Activated T-helper 1 cell treated with Interleukin-2 at 50 U/mL for 16 hours (primary cell): ENCODE results near the gene CTPS1.

ENCODE experiments used
- DNase-seq: peaks from one replicate; pipeline ENCODE4 v3.0.0-alpha.2; 2020; ENCODE audit warnings: low read depth

Gene CTPS1, protein sequence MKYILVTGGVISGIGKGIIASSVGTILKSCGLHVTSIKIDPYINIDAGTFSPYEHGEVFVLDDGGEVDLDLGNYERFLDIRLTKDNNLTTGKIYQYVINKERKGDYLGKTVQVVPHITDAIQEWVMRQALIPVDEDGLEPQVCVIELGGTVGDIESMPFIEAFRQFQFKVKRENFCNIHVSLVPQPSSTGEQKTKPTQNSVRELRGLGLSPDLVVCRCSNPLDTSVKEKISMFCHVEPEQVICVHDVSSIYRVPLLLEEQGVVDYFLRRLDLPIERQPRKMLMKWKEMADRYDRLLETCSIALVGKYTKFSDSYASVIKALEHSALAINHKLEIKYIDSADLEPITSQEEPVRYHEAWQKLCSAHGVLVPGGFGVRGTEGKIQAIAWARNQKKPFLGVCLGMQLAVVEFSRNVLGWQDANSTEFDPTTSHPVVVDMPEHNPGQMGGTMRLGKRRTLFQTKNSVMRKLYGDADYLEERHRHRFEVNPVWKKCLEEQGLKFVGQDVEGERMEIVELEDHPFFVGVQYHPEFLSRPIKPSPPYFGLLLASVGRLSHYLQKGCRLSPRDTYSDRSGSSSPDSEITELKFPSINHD

DNA sequence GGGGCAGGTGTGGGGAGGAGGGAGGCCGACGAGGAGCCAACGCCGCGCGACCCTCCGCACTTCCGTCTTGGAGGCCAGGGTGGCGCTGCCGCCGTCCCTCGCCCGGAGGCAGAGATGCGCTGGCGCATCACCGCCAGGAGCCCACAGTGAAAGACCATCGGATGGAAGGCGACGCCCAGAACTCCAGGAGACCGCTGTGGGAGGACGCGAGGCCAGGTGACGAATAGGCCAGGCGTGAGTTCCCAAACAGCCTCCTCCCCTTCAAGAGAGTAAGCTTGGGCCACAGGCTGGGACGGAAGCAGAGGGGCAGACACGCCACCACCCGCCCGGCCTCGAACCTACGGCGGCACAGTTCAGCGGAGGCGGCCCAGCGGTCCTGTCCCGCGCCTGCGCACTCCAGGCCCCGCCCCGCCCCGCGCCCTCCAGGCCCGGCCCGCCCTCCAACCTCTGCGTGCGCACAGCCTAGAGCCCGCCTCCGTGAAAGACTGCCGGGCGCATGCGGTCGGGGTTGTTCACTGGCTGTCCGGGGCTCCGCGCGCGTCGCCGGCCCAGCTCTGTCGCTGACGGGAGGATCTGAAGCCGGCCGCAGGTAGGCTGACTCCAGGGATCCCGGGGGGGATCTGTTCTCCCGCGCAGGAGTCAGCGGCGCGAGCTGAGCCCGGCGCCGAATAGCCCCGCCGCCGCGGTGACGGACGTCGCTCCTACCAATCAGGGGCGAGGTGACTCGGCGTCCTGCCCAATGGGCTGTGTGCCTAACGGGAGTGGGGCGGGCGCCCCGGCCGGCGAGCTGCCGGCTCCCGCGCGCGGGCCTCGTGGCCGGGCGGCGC lies at the start of gene CTPS1:
TSS of gene CTPS1 (plus strand) at position 456 of the 827 bp plus-strand sequence. CDS start 3,595 bp downstream, outside the sequence.
- peak; percentile 94 for DNase-seq

DNA sequence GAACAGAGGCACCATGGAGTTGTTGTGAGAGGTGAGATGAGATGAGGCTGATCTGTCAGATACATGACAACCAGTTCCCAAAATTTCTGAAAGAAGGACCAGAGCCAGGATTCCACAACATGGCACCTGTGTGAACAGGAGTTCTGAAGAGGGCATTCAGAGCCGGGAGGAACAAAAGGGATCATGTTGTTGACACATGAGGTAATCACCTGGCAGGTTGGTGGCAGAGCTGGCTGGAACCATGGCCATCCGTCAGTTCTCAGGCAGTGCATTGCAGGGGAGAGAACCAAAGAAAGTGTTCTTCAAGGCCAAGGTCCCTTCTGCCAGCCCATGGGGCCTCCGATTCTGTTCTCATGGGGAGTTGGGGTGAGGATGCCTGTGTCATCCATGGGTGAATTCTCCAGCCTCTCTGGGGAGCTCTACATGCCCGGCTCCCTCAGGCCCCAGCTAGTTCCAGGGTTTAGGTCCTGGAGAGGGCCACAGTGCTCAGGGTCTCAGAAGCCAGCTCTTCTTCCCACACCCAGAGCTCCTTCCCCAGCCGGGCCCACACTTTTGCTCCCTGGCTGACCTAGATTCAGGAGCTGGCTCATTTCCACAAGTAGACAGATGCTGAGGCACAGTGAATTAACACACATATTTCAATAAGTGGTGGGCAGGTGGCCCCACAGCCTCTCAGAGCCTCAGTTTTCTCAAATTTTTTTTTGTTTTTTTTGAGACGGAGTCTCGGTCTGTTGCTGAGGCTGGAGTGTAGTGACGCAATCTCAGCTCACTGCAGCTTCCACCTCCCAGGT lies 49.1 kb upstream of the CTPS1 start:
- DNase-seq, result no peak

DNA sequence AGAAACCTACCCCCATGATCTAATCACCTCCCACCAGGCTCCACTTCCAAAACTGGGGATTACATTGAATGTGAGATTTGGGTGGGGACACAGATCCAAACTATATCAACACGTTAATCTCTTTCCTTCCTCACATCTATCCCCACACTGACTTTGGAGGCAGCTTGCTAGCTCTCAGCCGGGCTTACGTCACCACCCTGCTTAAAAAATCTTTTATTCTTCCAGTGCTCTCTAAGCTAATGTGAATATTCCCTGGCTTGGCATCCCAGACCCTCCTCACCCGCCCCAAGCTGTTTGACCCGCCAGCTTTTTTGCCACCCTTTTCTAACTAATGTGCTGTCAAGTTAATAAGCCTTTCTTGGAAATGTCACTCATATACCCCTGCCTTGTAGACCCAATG lies 47.9 kb upstream of the CTPS1 start:
- DNase-seq, result no peak

DNA sequence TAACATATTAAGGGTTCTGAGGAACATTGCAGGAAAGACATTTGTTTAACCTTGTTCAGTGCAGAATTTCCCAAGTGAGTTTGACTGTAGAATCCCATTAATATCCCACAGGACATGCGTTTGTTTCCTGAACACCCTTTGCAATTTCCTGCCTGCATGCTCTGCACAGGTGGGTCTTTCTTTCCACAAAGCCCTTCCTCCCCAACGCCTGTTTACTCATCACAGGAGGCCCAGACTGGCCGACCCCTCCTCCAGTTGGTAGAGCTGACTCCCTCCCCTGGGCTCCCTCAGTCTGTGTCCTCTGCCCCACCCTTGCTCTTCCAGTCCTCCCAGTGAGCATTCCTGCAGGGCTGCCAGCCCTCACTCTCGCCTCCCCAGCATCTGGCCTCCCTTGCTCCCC lies 47.5 kb upstream of the CTPS1 start:
- DNase-seq, result no peak

DNA sequence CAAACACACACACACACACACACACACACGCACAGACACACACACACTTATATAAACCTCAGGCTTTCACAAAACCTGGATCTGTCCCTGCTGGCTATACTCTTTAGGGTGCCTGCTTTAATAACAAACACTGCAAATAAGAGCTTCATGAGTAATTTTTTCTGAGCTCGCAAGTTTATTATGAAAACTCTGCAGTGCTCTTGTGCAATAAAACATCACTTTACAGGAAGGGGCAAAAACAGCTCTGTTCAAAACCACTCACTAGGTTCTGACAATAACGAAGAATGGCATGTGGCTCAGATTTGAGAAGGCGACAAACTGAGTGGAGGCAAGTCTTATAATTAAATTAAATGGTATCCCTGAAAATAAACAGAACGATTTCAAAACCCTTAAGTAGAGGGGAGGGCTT lies 42.6 kb upstream of the CTPS1 start:
- no peak for DNase-seq

DNA sequence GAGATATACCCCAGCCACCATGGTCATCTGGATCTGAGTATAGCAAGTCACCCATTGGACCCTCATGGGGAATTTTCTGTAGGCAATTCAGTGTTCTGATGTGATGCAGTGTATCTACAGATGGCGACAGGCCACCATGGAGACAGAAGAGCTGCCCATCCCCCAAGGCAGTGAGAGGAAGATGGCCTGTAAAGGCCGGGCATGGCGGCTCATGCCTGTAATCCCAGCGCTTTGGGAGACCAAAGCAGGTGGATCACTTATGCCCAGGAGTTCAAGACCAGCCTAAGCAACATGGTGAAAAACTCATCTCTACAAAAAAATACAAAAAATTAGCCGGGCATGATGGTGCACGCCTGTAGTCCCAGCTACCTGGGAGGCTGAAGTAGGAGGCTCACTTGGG lies 41.1 kb upstream of the CTPS1 start:
- no peak for DNase-seq

DNA sequence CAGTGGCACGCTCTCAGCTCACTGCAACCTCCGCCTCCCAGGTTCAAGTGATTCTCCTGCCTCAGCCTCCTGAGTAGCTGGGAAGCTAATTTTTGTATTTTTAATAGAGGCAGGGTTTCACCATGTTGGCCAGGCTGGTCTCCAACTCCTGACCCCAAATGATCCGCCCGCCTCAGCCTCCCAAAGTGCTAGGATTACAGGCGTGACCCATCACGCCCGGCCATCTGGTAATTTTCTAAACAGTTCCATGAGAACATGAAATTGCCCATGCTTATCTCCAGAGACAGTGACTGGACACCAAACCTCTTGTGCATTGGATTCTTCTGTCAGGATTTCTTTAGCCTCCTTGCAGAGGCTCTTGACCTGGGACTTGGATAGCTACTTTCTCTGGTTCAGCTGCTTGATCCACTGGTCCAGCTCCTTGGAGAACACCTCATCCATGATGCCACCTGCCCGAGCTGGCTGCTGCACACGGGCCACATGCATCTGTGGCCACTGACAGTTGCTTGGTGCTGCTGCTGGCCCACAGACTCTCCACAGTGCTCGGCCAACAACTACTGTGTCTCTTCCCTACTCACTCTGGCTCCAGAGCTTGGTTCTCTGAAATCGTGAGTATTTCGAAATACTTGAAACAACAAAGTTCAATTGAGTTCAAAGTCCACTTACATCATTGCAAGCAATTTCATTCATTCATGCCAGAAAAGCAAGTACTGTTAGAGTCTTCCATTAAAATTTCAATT lies 40.0 kb upstream of the CTPS1 start:
- DNase-seq, result no peak

DNA sequence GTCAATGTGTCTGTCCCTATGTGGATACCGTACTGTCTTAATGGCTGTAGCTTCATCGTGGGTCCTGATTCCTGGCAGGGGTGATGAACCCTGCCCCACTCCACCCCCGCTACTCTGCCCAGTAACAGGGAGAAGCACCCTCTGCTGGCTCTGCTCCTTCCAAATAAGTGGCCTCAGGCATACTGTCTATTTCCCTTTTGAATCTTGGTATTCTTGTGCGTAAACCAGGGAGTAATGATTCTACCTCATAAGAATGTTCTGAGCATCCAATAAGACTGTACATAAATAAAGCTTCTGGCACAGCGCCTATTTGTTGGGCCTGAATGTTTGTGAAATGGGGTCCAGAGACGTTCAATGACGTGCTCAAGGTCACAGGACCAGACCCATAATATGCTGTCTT lies 35.2 kb upstream of the CTPS1 start:
- no peak for DNase-seq

DNA sequence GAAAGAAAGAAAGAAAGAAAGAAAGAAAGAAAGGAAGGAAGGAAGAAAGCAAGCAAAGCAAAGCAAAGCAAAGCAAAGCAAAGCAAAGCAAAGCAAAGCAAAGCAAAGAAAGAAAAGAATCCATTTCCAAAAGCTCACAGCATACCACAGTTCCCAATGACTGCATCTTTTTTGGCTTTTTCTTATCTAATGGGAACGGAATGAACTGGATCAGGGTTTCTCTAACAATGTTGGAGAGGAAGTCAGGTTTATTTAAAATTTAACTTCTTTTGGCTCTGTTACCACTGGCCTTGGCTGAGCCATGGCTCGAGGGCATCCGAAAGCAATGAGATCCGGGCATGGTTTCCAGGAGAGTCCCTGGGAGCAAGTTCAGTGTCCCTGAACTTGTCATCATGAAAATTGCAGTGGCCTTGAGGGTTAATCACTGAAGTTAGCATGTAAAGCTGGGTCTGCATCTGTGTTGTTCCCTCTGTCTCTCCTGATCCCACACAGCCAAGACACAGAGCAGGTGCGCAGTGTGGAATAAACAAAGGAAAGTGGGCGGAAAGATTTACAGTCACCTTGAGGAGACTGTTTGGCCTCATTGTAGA lies 34.6 kb upstream of the CTPS1 start:
- no peak for DNase-seq

DNA sequence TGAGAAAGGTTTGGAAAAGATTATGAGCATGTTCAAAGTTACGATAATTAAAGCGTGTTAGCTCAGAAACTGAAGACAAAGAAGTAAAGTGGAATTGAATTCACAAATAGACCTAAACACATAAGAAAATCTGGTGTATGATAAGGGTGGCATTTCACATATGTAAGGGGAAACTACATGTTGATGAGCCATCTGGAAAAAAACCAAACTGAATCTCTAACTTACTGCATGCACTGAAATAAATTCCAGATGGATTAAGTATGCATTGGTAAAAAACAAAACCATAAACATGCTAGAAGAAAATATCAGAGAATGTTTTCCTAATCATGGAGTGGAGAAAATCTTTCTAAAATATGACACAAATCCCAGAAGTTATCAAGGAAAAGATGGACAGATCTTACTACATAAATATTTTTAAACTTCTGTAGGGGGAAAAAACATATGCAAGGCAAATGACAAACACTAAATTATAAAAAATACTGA lies 34.0 kb upstream of the CTPS1 start:
- DNase-seq, result no peak

DNA sequence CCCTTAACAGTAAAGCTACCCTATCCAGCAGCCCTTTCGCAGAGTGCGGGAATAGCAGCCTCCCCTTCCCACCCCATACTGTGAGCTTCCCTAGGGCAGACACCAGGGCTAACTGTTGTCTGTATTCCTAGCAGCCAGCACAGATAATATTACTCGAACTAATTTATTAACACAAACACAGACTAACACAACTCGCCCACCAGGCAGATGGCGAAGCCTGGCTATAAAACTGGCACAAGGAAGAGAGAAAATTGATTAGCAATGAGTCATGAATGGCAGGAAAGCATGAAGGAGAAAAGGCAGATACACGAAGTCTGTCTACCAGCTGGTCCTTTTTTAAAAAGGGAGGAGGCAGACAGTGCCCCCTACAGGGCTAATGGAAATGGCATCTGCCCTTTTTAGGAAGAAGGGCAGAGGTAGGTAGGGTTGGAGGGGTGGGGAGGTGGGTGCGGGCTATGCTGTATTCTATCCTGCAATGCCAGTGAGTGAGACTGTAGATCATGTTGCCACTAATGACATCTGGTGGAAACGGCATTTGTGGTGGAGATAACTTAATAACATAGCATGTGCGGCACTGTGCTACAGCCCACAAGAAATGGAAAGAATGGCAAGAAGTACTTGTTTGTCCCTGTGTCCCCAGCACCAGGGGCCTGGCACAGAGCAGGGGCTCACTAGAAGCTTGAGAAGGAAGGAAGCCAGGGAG lies 30.6 kb upstream of the CTPS1 start:
- peak; percentile 26 for DNase-seq

DNA sequence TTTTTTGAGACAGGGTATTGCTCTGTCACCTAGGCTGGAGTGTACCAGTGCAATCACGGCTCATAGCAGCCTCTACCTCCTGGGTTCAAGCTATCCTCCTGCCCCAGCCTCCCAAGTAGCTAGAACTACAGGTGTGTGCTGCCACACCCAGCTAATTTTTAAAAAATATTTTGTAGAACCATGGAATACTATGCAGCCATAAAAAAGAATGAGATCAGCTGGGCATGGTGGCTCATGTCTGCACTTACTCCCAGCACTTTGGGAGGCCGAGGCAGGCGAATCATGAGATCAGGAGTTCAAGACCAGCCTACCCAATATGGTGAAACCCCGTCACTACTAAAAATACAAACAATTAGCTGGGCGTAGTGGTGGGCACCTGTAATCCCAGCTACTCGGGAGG lies 29.9 kb upstream of the CTPS1 start:
- no peak for DNase-seq

DNA sequence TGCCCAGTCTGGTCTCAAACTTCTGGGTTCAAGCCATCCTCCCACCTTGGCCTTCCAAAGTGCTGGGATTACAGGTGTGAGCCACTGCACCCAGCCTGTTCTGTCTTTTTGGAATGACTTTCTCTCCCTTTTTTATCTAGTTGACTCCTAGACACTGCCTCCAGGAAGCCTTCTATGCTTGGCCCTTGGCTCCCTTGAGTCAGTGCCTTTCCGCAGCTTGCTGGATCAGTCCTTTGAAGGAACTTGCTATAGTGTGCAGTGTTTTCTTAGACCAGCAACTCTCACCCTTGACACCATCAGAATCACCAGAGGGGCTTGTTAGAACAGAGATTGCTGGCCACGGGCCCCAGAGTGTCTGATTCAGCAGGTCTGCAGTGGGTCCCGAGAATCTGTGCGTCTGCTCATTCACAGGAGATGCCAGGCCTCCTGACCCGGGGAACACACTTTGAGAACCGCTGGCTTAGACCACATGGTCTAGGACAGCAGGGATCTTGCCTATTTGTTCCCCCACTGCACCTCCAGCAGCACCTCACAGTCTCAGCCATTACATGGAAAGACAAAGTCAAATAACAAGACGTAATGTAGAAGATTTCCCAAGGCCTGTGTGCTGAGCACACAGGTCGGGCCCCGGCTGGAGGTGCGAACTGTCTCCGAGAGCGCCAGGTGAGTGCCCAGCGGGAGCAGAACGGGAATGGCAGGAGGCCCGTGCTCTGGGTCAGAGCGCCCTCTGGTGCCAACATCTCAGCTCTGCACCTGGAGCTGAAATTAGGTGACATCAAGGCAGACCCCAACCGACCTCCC lies 27.4 kb upstream of the CTPS1 start:
- peak; percentile 50 for DNase-seq

DNA sequence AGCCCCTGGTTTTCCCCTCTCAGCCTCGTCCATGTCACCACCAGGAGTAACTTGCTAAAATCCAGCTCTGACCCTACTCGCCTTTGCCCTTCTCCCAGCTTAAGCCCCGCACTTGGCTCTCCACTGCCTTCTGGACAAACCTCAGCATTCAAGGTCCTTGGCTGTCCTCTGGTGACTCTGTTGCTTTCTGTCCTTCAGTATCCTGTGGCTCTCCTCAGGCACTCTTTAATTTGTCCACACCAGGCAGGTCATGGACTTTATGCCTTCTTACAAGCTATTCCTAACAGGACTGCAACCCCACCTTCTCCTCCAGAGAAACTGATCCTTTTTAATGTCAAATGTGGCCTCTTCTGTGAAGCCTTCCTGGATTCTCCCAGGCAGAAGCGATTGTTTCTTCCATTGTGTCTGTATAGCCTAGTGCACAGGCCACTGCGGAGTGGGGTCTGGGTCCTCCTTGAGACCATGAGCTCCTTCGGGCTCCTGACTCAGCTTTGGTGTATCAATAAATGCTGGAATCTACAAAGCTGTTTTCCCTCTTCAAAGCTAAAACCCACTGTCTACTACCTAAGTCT lies 26.7 kb upstream of the CTPS1 start:
- no peak for DNase-seq

DNA sequence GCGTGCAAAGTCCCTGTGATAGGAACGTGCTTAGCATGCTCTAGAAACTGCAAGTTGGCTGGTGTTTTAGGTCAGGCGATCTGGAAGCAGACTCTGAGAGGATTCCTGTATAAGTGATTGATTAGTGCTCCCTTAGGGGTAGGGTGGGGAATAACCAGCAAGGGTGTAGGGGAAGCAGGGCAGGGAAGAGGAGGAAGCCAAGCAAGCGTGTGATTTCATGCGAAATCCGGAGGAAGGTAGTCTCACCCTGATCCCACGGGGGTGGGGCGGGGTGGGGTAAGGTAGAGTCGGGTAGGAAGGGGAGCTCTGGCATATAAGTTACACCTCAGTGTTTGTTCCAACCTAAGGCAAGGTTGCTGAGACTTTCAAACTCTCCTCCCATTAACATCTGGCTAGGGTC lies 24.9 kb upstream of the CTPS1 start:
- DNase-seq, result no peak

DNA sequence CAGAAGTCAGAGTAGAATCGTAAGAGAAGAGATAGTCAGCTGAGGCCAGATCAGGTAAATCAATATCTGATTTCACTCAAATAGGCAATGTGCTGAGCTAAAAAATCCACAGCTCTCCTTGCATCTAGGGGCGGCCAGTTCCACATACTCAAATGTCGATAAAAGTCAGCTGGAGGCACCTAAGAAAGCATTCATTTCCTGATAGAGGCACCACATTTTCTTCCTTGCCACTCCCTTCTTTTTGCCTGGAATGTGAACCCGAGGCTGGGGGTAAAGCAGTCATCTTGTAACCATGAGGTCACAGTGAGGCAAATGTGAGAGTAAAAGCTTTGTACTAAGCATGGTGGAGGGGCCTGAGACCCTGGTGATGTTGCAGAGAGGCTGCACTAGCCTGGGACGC lies 24.2 kb upstream of the CTPS1 start:
- DNase-seq, result no peak

DNA sequence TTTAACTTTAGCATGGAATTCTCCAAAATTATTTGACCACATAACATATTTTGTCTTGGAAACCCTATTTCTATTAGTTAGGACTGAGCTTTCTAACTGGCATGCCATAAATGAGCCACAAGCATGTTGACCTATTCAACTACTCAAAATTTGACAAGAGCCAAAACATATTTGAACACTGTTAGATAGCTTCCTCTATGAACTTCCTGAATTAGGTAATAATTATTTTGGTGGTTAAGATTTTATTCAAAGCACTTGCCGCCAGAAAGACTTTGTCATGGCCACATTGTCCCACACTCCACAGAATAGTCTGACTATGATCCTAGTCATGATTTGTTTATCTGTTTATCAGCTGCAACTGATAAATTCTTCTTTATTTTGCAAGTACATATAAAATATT lies 23.1 kb upstream of the CTPS1 start:
- DNase-seq, result no peak

DNA sequence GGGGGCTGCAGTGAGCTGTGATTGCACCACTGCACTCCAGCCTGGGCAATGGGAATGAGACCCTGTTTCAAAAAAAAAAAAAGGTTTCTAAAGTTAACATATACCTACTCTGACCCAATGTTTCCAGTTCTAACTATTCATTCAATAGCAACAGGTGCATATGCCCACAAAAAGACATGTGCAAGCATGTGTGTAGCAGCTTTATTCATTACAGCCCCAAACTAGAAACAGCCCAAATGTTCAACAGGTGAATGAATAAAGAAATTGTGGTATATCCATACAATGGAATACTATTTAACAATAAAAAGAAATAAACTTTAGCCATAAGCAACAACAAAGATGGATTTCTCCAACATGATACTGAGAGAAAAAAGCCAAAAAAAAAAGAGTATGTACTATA lies 21.3 kb upstream of the CTPS1 start:
- no peak for DNase-seq

DNA sequence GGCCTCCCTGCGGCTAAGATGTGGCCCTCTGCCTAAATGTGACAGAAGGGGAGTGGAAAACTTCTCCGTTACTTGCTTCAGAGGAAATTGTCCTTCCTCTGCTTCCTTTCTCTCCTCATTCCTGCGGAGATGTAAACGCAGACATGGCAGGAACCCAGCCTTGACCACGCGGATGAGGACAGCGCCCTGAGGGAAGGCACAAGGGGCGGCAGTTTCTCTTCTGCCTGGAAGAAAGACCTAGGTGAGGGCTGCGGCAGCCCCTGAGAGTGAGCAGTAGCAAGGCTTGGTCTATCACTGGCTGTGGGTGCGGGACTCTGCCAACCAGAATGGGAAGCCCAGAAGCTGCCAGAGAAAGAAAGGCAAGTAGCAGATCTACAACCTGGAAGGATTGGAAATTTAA lies 14.0 kb upstream of the CTPS1 start:
- DNase-seq, result no peak
